Thyroid gland (tissue), 4 donors: ENCODE results near the gene HSPA6.
"Not testable (repeated sequence)": the region's sequence is repeated elsewhere in the genome, so short reads cannot be mapped to it uniquely, and the experiment has no call there.

Experiments
- CTCF ChIP-seq, 6 experiments: fragments of 200-600 bp in 3 of 6; fragments of 450-650 bp in 3 of 6; sonication (generic) in 3 of 6; IDR thresholded peaks; one replicate each; pipeline ENCODE4 v1.5.1; 2016 to 2019; ENCODE audit warnings: antibody characterized with exemption in 6 of 6, mild to moderate bottlenecking in 2 of 6, inconsistent platforms in 1 of 6, moderate library complexity in 1 of 6
- POLR2A ChIP-seq, 2 donors: fragments of 450-650 bp; IDR thresholded peaks; one replicate each; pipeline ENCODE4 v1.6.1; 2017; ENCODE audit warnings: antibody characterized with exemption in 2 of 2, mild to moderate bottlenecking in 2 of 2, moderate library complexity in 1 of 2

- not testable (repeated sequence) for TF ChIP-seq CTCF, POLR2A (IDR thresholded peaks at IDR 0.05)
Measured at GRCh38 chr1:161513953-161514352, 10.4 kb upstream of the HSPA6 start.
